ENCODE measurements around the gene PPP1R8.

DNA sequence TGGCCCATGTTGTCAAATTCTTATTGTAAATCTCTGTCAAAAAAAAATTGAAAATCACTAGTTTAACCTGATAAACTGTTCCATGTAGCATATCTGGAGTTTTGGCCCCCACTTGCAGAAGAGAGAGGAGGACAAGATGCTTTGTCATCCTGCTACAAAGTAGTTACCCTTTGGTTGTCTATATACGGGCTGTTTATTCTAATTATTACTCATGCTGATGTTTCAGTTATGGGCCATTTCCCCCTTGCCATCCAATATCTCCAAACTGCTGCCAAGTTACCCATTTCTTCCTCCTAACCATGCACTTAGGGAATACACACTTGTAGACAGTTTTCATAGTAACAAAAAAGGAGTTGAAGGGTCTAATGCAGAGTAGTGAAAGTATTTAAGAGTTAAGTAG lies 35.0 kb upstream of the PPP1R8 start:
- TF ChIP-seq JUN (IDR thresholded peaks at IDR 0.05; ENCODE audit: low read depth, low read length) (no peak), MAFK (IDR thresholded peaks at IDR 0.05; ENCODE audit: low read depth, low read length) (no peak), TAF1 (IDR thresholded peaks at IDR 0.05; ENCODE audit: low read depth, low read length) (no peak), RAD21 (IDR thresholded peaks at IDR 0.05 in 1 of 2, conservative IDR thresholded peaks at IDR 0.05 in 1 of 2; ENCODE audit: low read depth in 2 of 2, low read length in 2 of 2) (no peak), JUND (IDR thresholded peaks at IDR 0.05; ENCODE audit: low read length) (no peak), POLR2A (IDR thresholded peaks at IDR 0.05; ENCODE audit: control extremely low read depth in 1 of 2, low read depth in 2 of 2, low read length in 2 of 2) (no peak), CBX5 (IDR thresholded peaks at IDR 0.05; ENCODE audit: low read depth, low read length) (no peak), RNF2 (IDR thresholded peaks at IDR 0.05; ENCODE audit: borderline replicate concordance, low read depth, low read length, missing control alignments, poor library complexity, severe bottlenecking) (no peak), HDAC2 (IDR thresholded peaks at IDR 0.05; ENCODE audit: borderline replicate concordance in 1 of 2, low read depth in 2 of 2, low read length in 2 of 2) (no peak), NRF1 (IDR thresholded peaks at IDR 0.05; ENCODE audit: low read depth, low read length) (no peak), SP1 (IDR thresholded peaks at IDR 0.05; ENCODE audit: low read depth, low read length) (no peak)
- TF ChIP-seq, protein P1, sequence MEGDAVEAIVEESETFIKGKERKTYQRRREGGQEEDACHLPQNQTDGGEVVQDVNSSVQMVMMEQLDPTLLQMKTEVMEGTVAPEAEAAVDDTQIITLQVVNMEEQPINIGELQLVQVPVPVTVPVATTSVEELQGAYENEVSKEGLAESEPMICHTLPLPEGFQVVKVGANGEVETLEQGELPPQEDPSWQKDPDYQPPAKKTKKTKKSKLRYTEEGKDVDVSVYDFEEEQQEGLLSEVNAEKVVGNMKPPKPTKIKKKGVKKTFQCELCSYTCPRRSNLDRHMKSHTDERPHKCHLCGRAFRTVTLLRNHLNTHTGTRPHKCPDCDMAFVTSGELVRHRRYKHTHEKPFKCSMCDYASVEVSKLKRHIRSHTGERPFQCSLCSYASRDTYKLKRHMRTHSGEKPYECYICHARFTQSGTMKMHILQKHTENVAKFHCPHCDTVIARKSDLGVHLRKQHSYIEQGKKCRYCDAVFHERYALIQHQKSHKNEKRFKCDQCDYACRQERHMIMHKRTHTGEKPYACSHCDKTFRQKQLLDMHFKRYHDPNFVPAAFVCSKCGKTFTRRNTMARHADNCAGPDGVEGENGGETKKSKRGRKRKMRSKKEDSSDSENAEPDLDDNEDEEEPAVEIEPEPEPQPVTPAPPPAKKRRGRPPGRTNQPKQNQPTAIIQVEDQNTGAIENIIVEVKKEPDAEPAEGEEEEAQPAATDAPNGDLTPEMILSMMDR (IDR thresholded peaks at IDR 0.05; ENCODE audit: control extremely low read depth in 1 of 3, insufficient read depth in 1 of 3, low read depth in 1 of 3, low read length in 3 of 3) = no peak

Measured in H1 (cell line).